Lower lobe of right lung (tissue), 2 donors: ENCODE results near the gene RPS29. TPM values are rescaled to one million over a fixed set of nuclear protein-coding genes. Genes with fewer than 3 reads are reported as not detected.

Source experiments
- ATAC-seq, 2 donors: fragments of 200-7000 bp; cut with Tn5 transposase; one replicate each; pipeline ENCODE4 v1.9.1; 2020 to 2022; ENCODE audit warnings: mild to moderate bottlenecking in 2 of 2, moderate library complexity in 2 of 2
- DNase-seq: peaks from one replicate; pipeline ENCODE4 v3.0.0-alpha.2; 2020
- H3K27ac ChIP-seq: fragments of 200-600 bp; one replicate; pipeline ENCODE4 v1.8.0; 2022
- H3K27me3 ChIP-seq: fragments of 200-600 bp; one replicate; pipeline ENCODE4 v1.8.0; 2022; ENCODE audit warnings: low read depth
- H3K36me3 ChIP-seq: fragments of 200-600 bp; one replicate; pipeline ENCODE4 v1.8.0; 2022; ENCODE audit warnings: mild to moderate bottlenecking
- H3K4me1 ChIP-seq: fragments of 200-600 bp; one replicate; pipeline ENCODE4 v1.8.0; 2022
- H3K4me3 ChIP-seq: fragments of 200-600 bp; one replicate; pipeline ENCODE4 v1.8.0; 2022; ENCODE audit warnings: mild to moderate bottlenecking
- H3K9me3 ChIP-seq: fragments of 200-600 bp; one replicate; pipeline ENCODE4 v1.8.0; 2022
- intact Hi-C: fragments of 100-400 bp; cut with DNase I; formaldehyde crosslinking; loops from one replicate; pipeline ENCODE4 v1.11.0; 2022
- total RNA-seq: library from RNA; stranded (reverse); fragmentation: NEBNext Ultra II Directional; extraction: Animal tissue kit (Norgen Biotek cat#: 25700); gene quantifications from one replicate; pipeline ENCODE4 v1.2.1, GENCODE V29; 2021
- TF ChIP-seq, protein P1 (sequence below): fragments of 200-600 bp; IDR thresholded peaks from one replicate; pipeline ENCODE4 v1.8.0; 2022; ENCODE audit warnings: antibody characterized with exemption, mild to moderate bottlenecking
- donor health status: DM: no; HTN: yes; CAD: no; lungs with severe emphysema.

RPS29 gene
- total RNA-seq, 1 donor from 2014 or later: 1,209 TPM

DNA sequence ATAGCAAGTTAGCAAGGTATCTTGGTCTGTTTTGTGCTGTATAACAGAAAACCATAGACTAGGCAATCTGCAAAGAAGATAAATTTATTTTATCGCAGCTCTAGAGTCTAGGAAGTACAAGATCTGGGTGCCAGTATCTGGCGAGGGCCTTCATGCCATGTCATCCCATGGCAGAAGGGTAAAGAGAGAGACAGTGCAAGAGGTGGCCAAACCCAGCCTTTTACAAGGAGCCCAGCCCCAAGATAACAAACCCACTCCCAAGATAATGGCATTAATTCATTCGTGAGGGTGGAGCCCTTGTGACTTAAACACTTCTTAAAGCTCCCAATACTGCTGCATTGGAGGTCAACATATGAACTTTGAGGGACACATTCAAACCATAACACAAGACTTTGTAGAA, 16.9 kb downstream of the RPS29 start:
- Histone ChIP-seq H3K27ac (no peak overlapping the region), H3K27me3 (no peaks in the 10 kb centered on the region), H3K36me3 (no peaks in the 10 kb centered on the region), H3K4me1 (no peaks in the 10 kb centered on the region), H3K9me3 (no peaks in the 10 kb centered on the region), H3K4me3 (no peak overlapping the region)
- intact Hi-C loops: no loop called here
- ATAC-seq: no peak
- TF ChIP-seq, protein P1, sequence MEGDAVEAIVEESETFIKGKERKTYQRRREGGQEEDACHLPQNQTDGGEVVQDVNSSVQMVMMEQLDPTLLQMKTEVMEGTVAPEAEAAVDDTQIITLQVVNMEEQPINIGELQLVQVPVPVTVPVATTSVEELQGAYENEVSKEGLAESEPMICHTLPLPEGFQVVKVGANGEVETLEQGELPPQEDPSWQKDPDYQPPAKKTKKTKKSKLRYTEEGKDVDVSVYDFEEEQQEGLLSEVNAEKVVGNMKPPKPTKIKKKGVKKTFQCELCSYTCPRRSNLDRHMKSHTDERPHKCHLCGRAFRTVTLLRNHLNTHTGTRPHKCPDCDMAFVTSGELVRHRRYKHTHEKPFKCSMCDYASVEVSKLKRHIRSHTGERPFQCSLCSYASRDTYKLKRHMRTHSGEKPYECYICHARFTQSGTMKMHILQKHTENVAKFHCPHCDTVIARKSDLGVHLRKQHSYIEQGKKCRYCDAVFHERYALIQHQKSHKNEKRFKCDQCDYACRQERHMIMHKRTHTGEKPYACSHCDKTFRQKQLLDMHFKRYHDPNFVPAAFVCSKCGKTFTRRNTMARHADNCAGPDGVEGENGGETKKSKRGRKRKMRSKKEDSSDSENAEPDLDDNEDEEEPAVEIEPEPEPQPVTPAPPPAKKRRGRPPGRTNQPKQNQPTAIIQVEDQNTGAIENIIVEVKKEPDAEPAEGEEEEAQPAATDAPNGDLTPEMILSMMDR: no peak
- no peak for DNase-seq

DNA sequence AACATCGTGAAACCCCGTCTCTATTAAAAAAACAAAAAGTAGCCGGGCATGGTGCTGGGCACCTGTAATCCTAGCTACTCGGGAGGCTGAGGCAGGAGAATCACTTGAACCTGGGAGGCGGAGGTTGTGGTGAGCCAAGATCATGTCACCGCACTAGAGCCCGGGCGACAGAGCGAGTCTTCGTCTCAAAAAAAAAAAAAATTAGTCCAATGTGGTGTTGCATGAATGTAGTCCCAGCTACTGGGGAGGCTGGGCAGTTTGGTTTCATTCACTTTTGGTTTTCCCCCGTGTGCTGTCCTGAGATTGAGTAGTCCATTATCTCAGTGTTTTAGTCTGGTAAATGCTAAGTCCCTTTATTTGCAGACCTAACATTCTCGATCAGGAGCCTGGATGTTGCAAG, 19.5 kb downstream of the RPS29 start:
- no peaks in the 10 kb centered on the region for H3K36me3 ChIP-seq
- intact Hi-C loops: no loop called here
- TF ChIP-seq, protein P1: no peak
- no peak for DNase-seq
- no peaks in the 10 kb centered on the region for H3K9me3 ChIP-seq
- H3K4me3 ChIP-seq: no peak overlapping the region
- no peaks in the 10 kb centered on the region for H3K4me1 ChIP-seq
- H3K27me3 ChIP-seq: no peaks in the 10 kb centered on the region
- ATAC-seq: no peak
- no peak overlapping the region for H3K27ac ChIP-seq

DNA sequence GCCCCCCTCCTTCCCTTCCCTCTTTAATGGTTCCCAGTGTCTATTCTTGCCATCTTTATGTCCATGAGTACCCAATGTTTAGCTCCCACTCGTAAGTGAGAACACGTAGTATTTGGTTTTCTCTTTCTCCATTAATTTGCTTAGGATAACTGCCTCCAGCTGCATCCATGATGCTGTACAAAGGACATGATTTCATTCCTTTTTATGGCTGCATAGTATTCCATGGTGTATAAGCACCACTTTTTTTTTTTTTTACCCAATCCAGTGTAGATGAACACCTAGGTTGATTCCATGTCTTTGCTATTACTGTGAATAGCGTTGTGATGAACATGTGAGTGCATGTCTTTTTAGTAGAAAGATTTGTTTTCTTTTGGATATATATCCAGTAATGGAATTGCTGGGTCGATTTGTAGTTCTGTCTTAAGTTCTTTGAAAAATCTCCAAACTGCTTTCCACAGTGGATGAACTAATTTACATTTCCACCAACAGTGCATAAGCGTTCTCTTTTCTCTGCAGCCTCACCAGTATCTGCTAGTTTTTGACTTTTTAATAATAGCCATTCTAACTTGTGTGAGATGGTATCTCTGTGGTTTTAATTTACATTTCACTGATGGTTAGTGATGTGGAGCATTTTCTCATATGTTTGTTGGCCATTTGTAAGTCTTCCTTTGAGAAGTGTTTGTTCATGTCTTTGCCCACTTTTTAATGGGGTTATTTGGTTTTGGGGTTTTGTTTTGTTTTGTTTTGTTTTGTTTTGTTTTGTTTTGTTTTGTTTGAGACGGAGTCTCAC, 26.0 kb downstream of the RPS29 start:
- no peaks in the 10 kb centered on the region for H3K4me1 ChIP-seq
- H3K27me3 ChIP-seq: no peaks in the 10 kb centered on the region
- no peak for DNase-seq
- no peak overlapping the region for H3K4me3 ChIP-seq
- H3K36me3 ChIP-seq: no peaks in the 10 kb centered on the region
- ATAC-seq: no peak
- intact Hi-C loops: no loop called here
- no peak overlapping the region for H3K27ac ChIP-seq
- TF ChIP-seq, protein P1: no peak
- H3K9me3 ChIP-seq: no peaks in the 10 kb centered on the region

DNA sequence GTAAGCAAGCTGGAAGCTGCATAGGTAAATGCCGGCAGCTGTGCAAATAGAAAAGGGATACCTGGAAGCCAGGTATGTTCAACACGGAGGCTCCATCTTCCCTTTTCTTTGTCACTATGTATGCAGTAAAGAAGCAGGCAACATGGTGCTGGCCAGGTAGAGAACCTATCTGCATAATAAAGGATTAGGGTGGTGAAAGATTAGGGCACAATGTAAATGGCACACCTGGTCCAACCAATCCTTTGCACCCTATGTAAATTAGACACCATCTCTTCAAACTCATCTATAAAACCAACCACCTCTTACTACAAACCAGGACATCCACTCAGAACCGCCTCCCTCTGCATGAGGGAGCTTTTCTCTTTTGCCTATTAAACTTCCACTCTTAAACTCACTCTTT, 32.3 kb downstream of the RPS29 start:
- H3K4me1 ChIP-seq: no peaks in the 10 kb centered on the region
- H3K4me3 ChIP-seq: no peak overlapping the region
- no peak overlapping the region for H3K27ac ChIP-seq
- no peak for ATAC-seq
- H3K27me3 ChIP-seq: no peaks in the 10 kb centered on the region
- intact Hi-C loops: no loop called here
- no peaks in the 10 kb centered on the region for H3K9me3 ChIP-seq
- no peaks in the 10 kb centered on the region for H3K36me3 ChIP-seq
- DNase-seq: no peak
- TF ChIP-seq, protein P1: no peak

DNA sequence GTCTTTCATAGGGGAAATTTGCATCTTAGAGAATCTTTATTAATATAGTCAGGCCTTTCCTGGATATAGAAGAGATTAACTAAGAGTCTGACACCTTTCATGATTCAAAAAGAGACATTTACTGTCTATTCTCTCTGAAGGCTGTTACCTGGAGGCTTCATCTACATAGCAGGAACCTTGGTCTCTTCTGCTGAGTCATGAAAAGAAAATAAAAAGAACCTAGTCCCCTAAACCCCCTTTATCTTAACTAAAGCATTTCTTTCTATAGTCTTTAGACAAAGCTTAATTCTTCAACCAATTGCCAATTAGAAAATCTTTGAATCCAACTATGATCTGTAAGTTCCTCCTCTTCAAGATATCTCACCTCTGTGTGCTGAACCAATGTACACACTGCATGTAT, 33.1 kb downstream of the RPS29 start:
- Histone ChIP-seq H3K27ac (no peak overlapping the region), H3K9me3 (no peaks in the 10 kb centered on the region), H3K4me1 (no peaks in the 10 kb centered on the region), H3K36me3 (no peaks in the 10 kb centered on the region), H3K4me3 (no peak overlapping the region), H3K27me3 (no peaks in the 10 kb centered on the region)
- no peak for ATAC-seq
- intact Hi-C loops: no loop called here
- TF ChIP-seq, protein P1: no peak
- no peak for DNase-seq
